Ammon's horn (tissue), 1 donor: ENCODE measurements around the gene GLP2R.

ENCODE experiments used
- DNase-seq: peaks from one replicate; pipeline ENCODE4 v3.0.0-alpha.2; 2016; ENCODE audit warnings: low spot score

The GLP2R gene

GRCh38 chr17:9922012-9922848, 96.5 kb downstream of the GLP2R start:
- no peak for DNase-seq

- DNase-seq = peak; percentile 83
These were observed 99.0 kb downstream of the GLP2R start for GRCh38 chr17:9924735-9925191.

GRCh38 chr17:9925457-9925856, 99.7 kb downstream of the GLP2R start:
- DNase-seq = no peak

GRCh38 chr17:9926150-9926804, 100.6 kb downstream of the GLP2R start:
- no peak for DNase-seq

GRCh38 chr17:9928601-9929333, 103.0 kb downstream of the GLP2R start:
- DNase-seq = no peak

GRCh38 chr17:9929871-9930270, 104.1 kb downstream of the GLP2R start:
- no peak for DNase-seq

GRCh38 chr17:9931144-9931741, 105.5 kb downstream of the GLP2R start:
- DNase-seq = no peak

- DNase-seq = no peak
These were observed 106.8 kb downstream of the GLP2R start for GRCh38 chr17:9932491-9932890.

GRCh38 chr17:9934331-9934730, 108.6 kb downstream of the GLP2R start:
- no peak for DNase-seq

- peak; percentile 56 for DNase-seq
These were observed 109.7 kb downstream of the GLP2R start for GRCh38 chr17:9935408-9935807.

- DNase-seq = no peak
These were observed 110.4 kb downstream of the GLP2R start for GRCh38 chr17:9936095-9936494.

- DNase-seq = peak; percentile 64
These were observed 111.6 kb downstream of the GLP2R start for GRCh38 chr17:9937241-9937761.

GRCh38 chr17:9937901-9938300, 112.2 kb downstream of the GLP2R start:
- no peak for DNase-seq

GRCh38 chr17:9938764-9939163, 113.0 kb downstream of the GLP2R start:
- DNase-seq = no peak

GRCh38 chr17:9940841-9941240, 115.1 kb downstream of the GLP2R start:
- no peak for DNase-seq

GRCh38 chr17:9941305-9941704, 115.6 kb downstream of the GLP2R start:
- DNase-seq = no peak
